ENCODE measurements around the gene EIF4G3.

EIF4G3 gene

GRCh38 chr1:20760322-20760721 lies 416.4 kb downstream of the EIF4G3 start:
- Histone ChIP-seq H4K20me1 (ENCODE audit: control insufficient read depth, insufficient read depth, low read depth, low read length) (no peaks in the 10 kb centered on the region), H3K79me2 (ENCODE audit: control insufficient read depth, low read length) (no peaks in the 10 kb centered on the region), H3K9me3 (ENCODE audit: control insufficient read depth, insufficient read depth, low read length) (no peaks in the 10 kb centered on the region), H3K36me3 (ENCODE audit: control insufficient read depth, low read length) (peaks cover 92% of the 10 kb centered on the region), H3K9me2 (replicated peaks; ENCODE audit: control insufficient read depth, low read length) (no peaks in the 10 kb centered on the region), H3K4me3 (ENCODE audit: low read length) (no peak overlapping the region), H3K4me2 (ENCODE audit: low read length) (no peak overlapping the region), H3K27me3 (ENCODE audit: control insufficient read depth, low read length) (no peaks in the 10 kb centered on the region), H3K4me1 (ENCODE audit: control insufficient read depth, low read length) (no peaks in the 10 kb centered on the region), H3F3A (ENCODE audit: control insufficient read depth, insufficient read depth) (no peaks in the 10 kb centered on the region), H3K27ac (ENCODE audit: low read depth, low read length) (no peak overlapping the region)
- TF ChIP-seq CTCF (IDR thresholded peaks at IDR 0.05; ENCODE audit: low read depth, low read length, poor library complexity, severe bottlenecking), result no peak
- TF ChIP-seq EZH2phosphoT487 (IDR thresholded peaks at IDR 0.05; ENCODE audit: borderline replicate concordance, low read length), result no peak
